NCI-H146 treated with DMSO at 0.1 percent for 48 hours (cell line): Measurements from ENCODE around the gene TAF15.

Experiments used
- DNase-seq: peaks from one replicate; lab custom pipeline; 2025; ENCODE audit not compliant: unreplicated experiment; lab: John Stamatoyannopoulos, UW

Gene TAF15

GRCh38 chr17:35786941-35787432 lies 22.3 kb upstream of the TAF15 start:
- no peak for DNase-seq

- no peak for DNase-seq
These were observed 20.6 kb upstream of the TAF15 start for GRCh38 chr17:35788477-35789368.

- DNase-seq: no peak
These were observed 18.4 kb upstream of the TAF15 start for GRCh38 chr17:35790841-35791240.

- no peak for DNase-seq
These were observed 17.5 kb upstream of the TAF15 start for GRCh38 chr17:35791681-35792350.

- no peak for DNase-seq
These were observed 16.0 kb upstream of the TAF15 start for GRCh38 chr17:35793257-35793656.

GRCh38 chr17:35795007-35795870 lies 14.0 kb upstream of the TAF15 start, which contains the start of gene MMP28:
Gene MMP28, minus strand, starts transcription at chr17:35795641. Its CDS starts 264 bp downstream, at chr17:35795377.
- DNase-seq: peak; percentile 26

- no peak for DNase-seq
These were observed 13.4 kb upstream of the TAF15 start for GRCh38 chr17:35795871-35796265.

- DNase-seq: no peak
These were observed 12.3 kb upstream of the TAF15 start for GRCh38 chr17:35796942-35797341.

- DNase-seq: no peak
These were observed 11.9 kb upstream of the TAF15 start for GRCh38 chr17:35797370-35797769.

GRCh38 chr17:35797918-35798317 lies 11.4 kb upstream of the TAF15 start:
- DNase-seq: no peak

- no peak for DNase-seq
These were observed 9.3 kb upstream of the TAF15 start for GRCh38 chr17:35799942-35800341.

GRCh38 chr17:35801583-35802224 lies 7.6 kb upstream of the TAF15 start:
- DNase-seq: no peak

- peak; percentile 61 for DNase-seq
These were observed 4.6 kb upstream of the TAF15 start for GRCh38 chr17:35804658-35805192.

GRCh38 chr17:35807371-35808144 lies 1.7 kb upstream of the TAF15 start:
- no peak for DNase-seq

- no peak for DNase-seq
These were observed 883 bp upstream of the TAF15 start for GRCh38 chr17:35808240-35808961.

- peak; percentile 34 for DNase-seq
These were observed 674 bp downstream of the TAF15 start for GRCh38 chr17:35809855-35810461.

- no peak for DNase-seq
These were observed 2.5 kb downstream of the TAF15 start for GRCh38 chr17:35811759-35812158.

- DNase-seq: no peak
These were observed 3.2 kb downstream of the TAF15 start for GRCh38 chr17:35812456-35812855.
